HG02678 (cell line): Measurements from ENCODE around the gene ABCG4.
"Not testable (repeated sequence)": the region's sequence is repeated elsewhere in the genome, so short reads cannot be mapped to it uniquely, and the experiment has no call there.

Experiments used
- ATAC-seq: cut with Tn5 transposase; IDR thresholded peaks from one replicate; pipeline ENCODE4 v1.9.1; 2021; ENCODE audit warnings: mild to moderate bottlenecking, moderate library complexity; ENCODE audit not compliant: unreplicated experiment

ABCG4 gene

DNA sequence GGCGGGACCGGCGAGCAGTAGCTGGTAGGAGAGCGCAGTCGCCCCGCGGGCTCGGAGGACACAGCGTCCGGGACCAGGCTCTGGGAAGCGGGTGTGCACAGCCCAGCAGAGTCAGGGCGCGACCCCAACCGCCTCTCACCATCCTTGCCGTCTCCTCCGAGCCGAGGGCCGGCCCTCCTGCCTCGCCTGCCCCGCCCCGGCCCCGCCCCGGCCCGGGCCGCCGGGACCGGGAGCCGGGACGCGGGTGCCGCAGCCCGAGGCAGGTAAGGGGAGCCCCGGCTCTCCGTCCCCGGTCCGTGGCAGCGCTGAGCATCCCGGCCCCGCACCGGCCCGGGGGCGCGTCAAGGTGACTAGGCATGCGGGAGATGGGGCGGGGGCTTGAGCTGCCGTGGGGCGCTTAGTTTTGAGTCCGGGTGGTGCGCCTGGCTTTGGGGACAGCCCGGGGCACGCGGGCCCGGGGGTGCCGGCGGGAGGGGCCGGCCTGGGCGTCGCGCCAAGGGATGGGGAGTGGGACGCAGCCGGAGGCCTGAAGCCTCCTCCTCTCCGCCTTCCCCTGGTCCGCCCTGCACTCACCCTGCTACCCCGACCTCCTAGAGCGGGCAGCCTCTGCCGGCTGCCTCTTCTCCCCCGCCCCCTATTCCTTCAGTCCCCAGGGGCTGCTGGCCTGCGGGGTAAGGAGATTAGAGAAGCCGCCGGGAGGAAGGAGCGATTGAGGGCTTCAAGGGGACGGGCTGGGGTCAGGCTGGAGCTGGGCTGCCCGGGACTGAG, at the start of gene ABCG4:
TSS of gene ABCG4 (plus strand) at position 35 of the 768 bp plus-strand sequence. CDS start 914 bp downstream, outside the sequence.
- ATAC-seq: no peak

DNA sequence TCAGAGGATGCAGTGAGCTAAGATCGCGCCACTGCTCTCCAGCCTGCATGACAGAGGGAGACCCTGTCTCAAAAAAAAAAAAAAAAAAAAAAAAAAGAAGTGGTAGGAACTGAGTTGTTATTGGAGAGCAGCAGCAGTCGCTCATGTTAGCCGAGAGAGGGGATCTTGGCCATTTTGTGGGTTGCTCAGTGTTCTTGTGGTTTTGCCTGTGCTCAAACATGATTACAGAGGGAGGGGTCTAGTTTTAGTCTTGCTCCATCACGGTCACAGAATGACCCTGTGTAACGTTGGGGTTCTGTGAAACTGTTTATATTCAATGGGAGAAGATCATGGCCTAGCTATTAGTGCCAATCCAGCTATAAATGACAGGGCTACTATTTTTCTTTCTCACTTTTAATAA, 49.1 kb upstream of the ABCG4 start:
- ATAC-seq: no peak

DNA sequence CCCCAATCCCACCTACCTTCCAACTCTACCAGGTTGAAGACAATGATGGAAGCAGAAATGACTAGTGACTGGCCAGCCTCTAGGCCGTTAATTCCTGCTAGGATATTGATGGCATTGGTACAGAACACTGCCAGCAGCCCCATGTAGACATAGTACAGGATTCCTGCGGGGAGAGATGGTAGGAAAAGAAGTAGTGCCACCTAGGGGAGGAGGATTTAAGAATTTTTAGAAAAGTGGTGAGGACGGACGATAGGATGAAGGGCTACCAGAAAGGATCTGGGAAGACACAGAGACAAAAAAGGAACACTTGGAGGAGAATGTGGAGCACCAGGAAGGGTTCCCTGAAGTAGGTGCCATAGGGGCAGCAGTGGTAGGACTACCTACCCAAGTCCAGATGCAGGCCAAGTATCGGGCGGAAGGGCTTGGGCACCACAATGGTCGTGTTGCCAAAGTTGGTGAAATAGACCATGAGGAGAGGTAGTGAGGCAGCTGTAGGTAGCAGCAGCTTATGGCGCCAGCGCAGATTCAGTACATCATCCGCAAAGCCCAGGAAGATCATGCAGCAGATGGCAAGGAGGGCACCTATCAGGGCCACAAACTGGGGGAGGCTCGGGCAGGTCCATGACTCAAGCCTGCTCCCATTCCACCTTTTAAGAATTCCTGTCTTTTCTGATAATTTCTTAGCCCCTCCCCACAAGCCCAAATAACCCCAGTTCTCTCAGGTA, 48.4 kb upstream of the ABCG4 start:
- ATAC-seq: no peak

DNA sequence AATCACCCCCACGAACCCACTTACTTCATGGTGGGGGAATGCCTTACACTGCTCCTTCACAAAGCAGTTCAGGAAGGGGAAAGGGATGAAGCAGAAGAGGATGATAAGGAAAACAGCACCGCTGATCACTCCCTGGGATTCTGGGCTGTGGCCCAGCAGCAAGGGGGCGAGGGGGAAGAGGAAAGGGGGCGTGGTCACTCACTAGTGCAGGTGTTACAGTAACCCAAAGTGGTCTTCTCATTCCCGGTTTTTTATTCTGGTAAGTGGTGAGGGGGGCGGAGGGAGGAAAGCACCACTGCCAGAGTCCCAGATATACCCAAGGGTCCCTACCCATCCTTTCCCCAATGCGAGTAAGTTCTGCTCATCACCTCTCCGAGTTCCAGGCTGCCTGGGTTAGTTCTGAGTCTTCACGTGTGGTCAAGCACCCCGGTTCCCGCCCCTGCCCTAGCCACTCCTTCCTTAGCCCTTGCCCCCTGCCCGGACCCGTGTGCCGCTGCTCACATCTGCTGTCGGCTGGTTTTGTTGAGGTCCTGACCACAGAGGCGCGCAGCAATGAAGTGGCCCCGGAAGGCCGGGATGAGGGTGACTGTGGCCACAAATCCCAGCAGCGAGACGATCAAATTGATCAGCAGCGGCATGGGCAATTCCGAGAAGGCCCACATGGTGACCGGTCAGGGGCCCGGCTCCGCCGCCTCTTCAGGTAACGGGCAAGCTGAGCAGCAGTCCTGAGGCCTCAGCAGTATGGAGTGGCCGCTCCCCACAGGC, 47.7 kb upstream of the ABCG4 start:
- ATAC-seq: peak; percentile 19

DNA sequence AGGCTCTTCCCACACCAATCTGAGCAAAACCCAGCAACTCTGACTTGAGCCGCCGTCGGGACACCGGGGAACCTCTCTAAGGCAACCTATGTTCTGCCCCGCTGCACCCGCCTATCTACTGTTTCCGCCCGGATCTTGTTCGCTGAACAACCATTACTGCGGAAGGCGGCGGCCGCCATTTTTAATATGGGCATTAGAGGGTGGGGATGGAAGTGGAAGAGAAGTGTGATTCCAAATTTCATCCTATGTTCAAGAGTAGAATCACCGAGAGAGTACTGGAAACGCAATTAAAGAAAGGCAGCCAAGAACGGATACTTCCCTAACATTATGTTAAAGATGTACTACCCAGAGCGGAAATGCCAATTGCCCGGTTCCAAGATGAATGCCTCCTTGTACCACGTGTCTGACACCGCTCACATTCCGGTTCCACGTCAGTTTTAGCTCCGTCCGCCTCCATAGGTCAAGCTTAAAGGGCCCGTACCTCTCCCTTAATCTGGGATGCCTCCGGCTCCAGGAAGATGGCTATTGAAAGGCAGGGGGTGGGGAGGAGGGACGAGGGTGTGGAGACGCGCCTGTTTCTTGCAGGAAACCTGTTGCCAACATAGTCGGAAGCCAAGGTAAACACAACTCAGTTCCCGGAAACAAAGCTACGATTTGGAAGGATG, 47.0 kb upstream of the ABCG4 start, which contains the start of gene DPAGT1:
TSS of gene DPAGT1 (minus strand) at position 95 of the 665 bp plus-strand sequence. CDS start 198 bp downstream, outside the sequence.
- ATAC-seq: peak; percentile 78

GRCh38 chr11:119103161-119103664, 45.6 kb upstream of the ABCG4 start:
- not testable (repeated sequence) for ATAC-seq

DNA sequence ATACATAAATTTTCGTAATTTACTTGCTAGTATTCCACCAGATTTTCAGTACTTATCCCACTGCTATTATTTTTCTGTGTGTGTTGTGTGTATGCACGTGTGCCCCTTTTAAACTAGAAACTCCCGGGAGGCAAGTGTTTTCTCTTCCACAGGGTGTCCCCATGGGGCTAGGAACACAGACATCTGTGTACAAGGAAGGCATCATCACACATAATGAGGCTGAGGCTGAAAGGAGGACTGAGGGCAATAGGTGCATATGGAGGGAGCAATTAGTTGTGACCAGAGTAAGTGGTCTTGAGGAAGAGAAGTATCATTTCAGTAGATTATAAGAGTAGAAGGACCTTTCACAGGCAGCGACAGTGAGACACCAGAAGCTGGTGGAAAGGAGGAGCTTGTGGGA, 45.1 kb upstream of the ABCG4 start:
- ATAC-seq: no peak

- peak; percentile 77 for ATAC-seq
These were observed 42.0 kb upstream of the ABCG4 start, which contains the start of gene C2CD2L for GRCh38 chr11:119106564-119107537. TSS of gene C2CD2L (plus strand) at chr11:119107344. CDS start at chr11:119107742, 398 bp downstream.

- ATAC-seq: peak; percentile 29
These were observed 41.2 kb upstream of the ABCG4 start for GRCh38 chr11:119107538-119108145.

GRCh38 chr11:119108146-119108856, 40.6 kb upstream of the ABCG4 start:
- ATAC-seq: no peak

- ATAC-seq: no peak
These were observed 40.0 kb upstream of the ABCG4 start for GRCh38 chr11:119108857-119109221.

GRCh38 chr11:119109843-119110242, 39.0 kb upstream of the ABCG4 start:
- ATAC-seq: no peak

DNA sequence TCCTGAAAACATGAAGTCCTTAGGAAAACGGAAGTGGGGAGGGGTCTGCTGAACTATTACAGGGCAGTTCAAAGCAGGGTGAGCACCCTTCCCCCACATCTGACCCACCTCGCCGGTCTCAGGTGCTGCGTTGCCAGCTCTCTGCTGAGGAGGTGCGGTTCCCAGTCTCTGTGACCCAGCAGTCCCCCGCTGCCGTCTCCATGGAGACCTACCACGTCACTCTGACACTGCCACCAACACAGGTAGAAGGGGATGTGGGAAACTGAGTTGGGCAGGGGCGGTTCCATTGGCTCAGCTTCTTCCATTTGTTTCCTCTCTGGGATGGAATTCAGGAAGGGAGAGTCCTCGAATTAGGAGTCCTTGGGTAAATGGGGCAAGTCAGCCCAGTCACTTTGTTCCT, 38.4 kb upstream of the ABCG4 start:
- no peak for ATAC-seq

GRCh38 chr11:119111361-119111925, 37.4 kb upstream of the ABCG4 start:
- no peak for ATAC-seq

DNA sequence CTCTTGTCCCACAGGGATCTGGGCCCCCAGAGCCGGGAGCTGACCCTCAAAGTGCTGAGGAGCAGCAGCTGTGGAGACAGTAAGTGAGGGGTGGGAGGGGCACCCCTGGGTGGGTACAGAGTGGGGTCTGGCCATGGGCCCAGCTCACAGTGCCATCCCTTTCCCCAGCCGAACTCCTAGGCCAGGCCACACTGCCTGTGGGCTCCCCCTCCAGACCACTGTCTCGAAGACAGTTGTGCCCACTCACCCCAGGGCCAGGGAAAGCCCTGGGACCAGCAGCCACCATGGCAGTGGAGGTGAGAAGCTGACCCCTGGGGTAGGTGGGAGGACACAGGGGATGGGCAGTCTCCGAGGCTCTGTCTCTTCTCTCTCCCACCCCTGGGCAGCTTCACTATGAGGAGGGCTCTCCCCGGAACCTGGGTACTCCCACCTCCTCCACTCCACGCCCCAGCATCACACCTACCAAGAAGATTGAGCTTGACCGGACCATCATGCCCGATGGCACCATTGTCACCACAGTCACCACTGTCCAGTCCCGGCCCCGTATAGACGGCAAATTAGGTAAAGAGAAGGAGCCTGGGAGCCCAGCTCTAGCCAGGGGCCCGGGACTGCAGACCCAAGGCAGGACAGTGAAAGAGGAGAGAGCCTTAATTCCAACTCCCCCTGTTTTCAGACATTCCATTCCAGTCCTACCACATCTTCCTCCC, 36.4 kb upstream of the ABCG4 start:
- ATAC-seq: no peak

DNA sequence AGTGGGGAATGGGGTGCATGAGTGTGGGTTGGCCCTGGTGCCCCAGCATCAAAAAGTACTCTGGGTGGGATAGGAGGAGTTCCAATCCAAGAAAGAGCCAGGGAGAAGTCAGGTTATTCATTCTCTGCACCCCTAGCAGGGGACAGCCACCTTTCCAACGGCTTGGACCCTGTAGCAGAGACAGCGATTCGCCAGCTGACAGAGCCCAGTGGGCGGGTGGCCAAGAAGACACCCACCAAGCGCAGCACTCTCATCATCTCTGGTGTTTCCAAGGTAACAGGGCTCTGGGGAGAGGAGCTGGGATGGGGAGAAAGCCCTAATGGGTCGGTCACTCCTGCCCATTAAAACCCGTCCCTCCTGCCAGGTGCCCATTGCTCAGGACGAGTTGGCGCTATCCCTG, 35.1 kb upstream of the ABCG4 start:
- ATAC-seq: no peak

DNA sequence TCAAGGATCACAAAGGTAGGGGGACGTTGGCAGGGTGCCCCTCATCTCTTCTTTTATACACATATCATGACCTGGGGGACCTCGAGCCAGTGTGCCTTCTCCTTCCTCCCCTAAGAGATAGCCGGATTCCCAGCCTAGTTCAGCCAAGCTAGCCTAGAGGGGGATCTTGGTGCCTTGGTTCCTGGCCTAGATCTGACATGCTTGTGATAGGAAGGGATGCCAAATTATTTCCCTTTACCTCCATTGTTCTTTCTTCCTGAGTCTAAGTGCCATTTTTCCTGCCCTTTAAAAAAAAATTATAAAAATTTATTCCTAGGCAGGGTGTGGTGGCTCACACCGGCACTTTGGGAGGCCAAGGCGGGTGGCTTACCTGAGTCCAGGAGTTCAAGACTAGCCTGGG, 34.5 kb upstream of the ABCG4 start:
- no peak for ATAC-seq
